OCI-LY1 (cell line): ENCODE results near the gene ATP8A2.
"Not testable (repeated sequence)": the region's sequence is repeated elsewhere in the genome, so short reads cannot be mapped to it uniquely, and the experiment has no call there.

Experiments used
- H2AFZ ChIP-seq: fragments of 200-600 bp; sonication (generic), shearing (Covaris generic); 2 replicates; pipeline ENCODE4 v1.6.0; 2014; ENCODE audit warnings: antibody characterized with exemption, mild to moderate bottlenecking, low read length
- H3F3A ChIP-seq: fragments of 200-600 bp; sonication (generic), shearing (Covaris generic); 2 replicates; pipeline ENCODE4 v1.6.0; 2014; ENCODE audit warnings: mild to moderate bottlenecking, antibody characterized with exemption, low read length, moderate library complexity; ENCODE audit not compliant: insufficient read depth
- H3K27ac ChIP-seq: fragments of 200-600 bp; sonication (generic); 2 replicates; pipeline ENCODE4 v1.5.1; 2014; ENCODE audit warnings: low read length, mixed run types, mild to moderate bottlenecking, low read depth; ENCODE audit not compliant: poor library complexity, severe bottlenecking
- H3K27me3 ChIP-seq: fragments of 200-600 bp; sonication (generic); 2 replicates; pipeline ENCODE4 v1.6.0; 2014; ENCODE audit warnings: antibody characterized with exemption, mild to moderate bottlenecking, low read length, moderate library complexity; ENCODE audit not compliant: insufficient read depth
- H3K36me3 ChIP-seq: fragments of 200-600 bp; sonication (generic); 2 replicates; pipeline ENCODE4 v1.6.1; 2014; ENCODE audit warnings: mild to moderate bottlenecking, antibody characterized with exemption, low read length, moderate library complexity, mixed read lengths; ENCODE audit not compliant: insufficient read depth
- H3K4me1 ChIP-seq: fragments of 200-600 bp; sonication (generic); 2 replicates; pipeline ENCODE4 v1.5.1; 2014; ENCODE audit warnings: mild to moderate bottlenecking, low read length, moderate library complexity; ENCODE audit not compliant: insufficient read depth, severe bottlenecking
- H3K4me2 ChIP-seq: fragments of 200-600 bp; sonication (generic), shearing (Covaris generic); 2 replicates; pipeline ENCODE4 v1.6.1; 2014; ENCODE audit warnings: low read length
- H3K4me3 ChIP-seq: fragments of 200-600 bp; sonication (generic); 2 replicates; pipeline ENCODE4 v1.5.1; 2014; ENCODE audit warnings: low read length, low read depth, mild to moderate bottlenecking, mixed read lengths; ENCODE audit not compliant: poor library complexity, severe bottlenecking
- H3K79me2 ChIP-seq: fragments of 200-600 bp; shearing (Covaris generic); 2 replicates; pipeline ENCODE4 v1.6.1; 2016; ENCODE audit warnings: mixed run types, low read length, mixed read lengths; ENCODE audit not compliant: insufficient read depth
- H3K9ac ChIP-seq: fragments of 200-600 bp; sonication (generic), shearing (Covaris generic); 2 replicates; pipeline ENCODE4 v1.6.1; 2014; ENCODE audit warnings: mild to moderate bottlenecking, low read length, mixed read lengths
- H3K9me2 ChIP-seq: fragments of 200-600 bp; sonication (generic), shearing (Covaris generic); 2 replicates; pipeline ENCODE4 v1.6.1; 2014; ENCODE audit warnings: low read depth, mild to moderate bottlenecking, low read length, mixed read lengths
- H3K9me3 ChIP-seq: fragments of 200-600 bp; shearing (Covaris generic); 2 replicates; pipeline ENCODE4 v1.6.1; 2014; ENCODE audit warnings: low read length, mixed read lengths
- H4K20me1 ChIP-seq: fragments of 200-600 bp; sonication (generic), shearing (Covaris generic); 2 replicates; pipeline ENCODE4 v1.6.0; 2016; ENCODE audit warnings: mild to moderate bottlenecking, low read length; ENCODE audit not compliant: insufficient read depth
- CTCF ChIP-seq: fragments of 200-600 bp; sonication (generic), shearing (Covaris generic); IDR thresholded peaks from 2 replicates; pipeline ENCODE4 v1.5.1; 2017; ENCODE audit warnings: mild to moderate bottlenecking, antibody characterized with exemption, low read length, moderate library complexity, mixed read lengths
- EZH2 ChIP-seq: fragments of 200-600 bp; sonication (generic), shearing (Covaris generic); IDR thresholded peaks from 2 replicates; pipeline ENCODE4 v1.8.0; 2017; ENCODE audit warnings: borderline replicate concordance, mixed run types, mild to moderate bottlenecking, antibody characterized with exemption, low read length, moderate library complexity, mixed read lengths

ATP8A2 gene

DNA sequence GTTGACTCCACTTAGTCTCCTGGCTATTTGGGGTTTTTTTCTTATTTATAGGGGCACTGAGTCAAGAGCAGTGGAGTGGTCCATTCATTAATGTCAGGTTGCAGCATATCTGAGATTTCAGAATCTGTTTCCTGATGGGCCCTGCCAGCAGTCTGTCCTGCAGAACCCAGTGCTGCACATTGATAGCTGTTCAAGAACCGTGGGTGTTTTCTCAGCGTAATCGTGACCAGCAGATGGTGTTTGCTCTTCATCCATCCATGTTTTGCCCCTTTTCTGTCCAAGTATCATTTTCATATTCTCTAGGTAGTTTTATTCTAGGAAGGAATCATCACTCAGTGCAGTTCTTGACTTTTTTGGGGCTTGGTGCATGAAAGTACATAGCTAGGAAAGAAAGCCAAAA is 166.5 kb downstream of the ATP8A2 start:
- Histone ChIP-seq H4K20me1 (no peaks in the 10 kb centered on the region), H3F3A (no peaks in the 10 kb centered on the region), H3K27ac (no peak overlapping the region), H3K9ac (no peak overlapping the region), H3K27me3 (no peaks in the 10 kb centered on the region), H3K79me2 (no peaks in the 10 kb centered on the region), H2AFZ (no peak overlapping the region), H3K36me3 (no peaks in the 10 kb centered on the region), H3K4me1 (no peaks in the 10 kb centered on the region), H3K9me2 (no peaks in the 10 kb centered on the region), H3K4me2 (no peak overlapping the region), H3K9me3 (no peaks in the 10 kb centered on the region), H3K4me3 (no peak overlapping the region)
- TF ChIP-seq EZH2 (no peak), CTCF (no peak)

- Histone ChIP-seq H3K4me2 (no peak overlapping the region), H3K9me2 (no peaks in the 10 kb centered on the region), H3K36me3 (no peaks in the 10 kb centered on the region), H3F3A (no peaks in the 10 kb centered on the region), H4K20me1 (no peaks in the 10 kb centered on the region), H3K79me2 (no peaks in the 10 kb centered on the region), H3K27ac (no peak overlapping the region), H3K9ac (no peak overlapping the region), H3K4me3 (no peak overlapping the region), H3K27me3 (no peaks in the 10 kb centered on the region), H2AFZ (no peak overlapping the region), H3K9me3 (no peaks in the 10 kb centered on the region), H3K4me1 (no peaks in the 10 kb centered on the region)
- no peak for TF ChIP-seq EZH2
- no peak for TF ChIP-seq CTCF
Measured at GRCh38 chr13:25541434-25542123, 169.8 kb downstream of the ATP8A2 start.

- not testable (repeated sequence) for H3K4me3 ChIP-seq, H3K79me2 ChIP-seq, H3K9me2 ChIP-seq, H3K4me1 ChIP-seq, H3K9me3 ChIP-seq, H4K20me1 ChIP-seq, H3K27ac ChIP-seq, H3F3A ChIP-seq, H3K27me3 ChIP-seq, H3K36me3 ChIP-seq, H2AFZ ChIP-seq, H3K9ac ChIP-seq, H3K4me2 ChIP-seq
Measured at GRCh38 chr13:25548991-25549390, 177.2 kb downstream of the ATP8A2 start.

GRCh38 chr13:25561812-25562211 is 190.0 kb downstream of the ATP8A2 start:
- Histone ChIP-seq H3K9ac (no peak overlapping the region), H3K9me2 (no peaks in the 10 kb centered on the region), H3K79me2 (no peaks in the 10 kb centered on the region), H3K36me3 (no peaks in the 10 kb centered on the region), H3F3A (no peaks in the 10 kb centered on the region), H3K9me3 (no peaks in the 10 kb centered on the region), H3K27me3 (no peaks in the 10 kb centered on the region), H3K27ac (no peak overlapping the region), H3K4me2 (no peak overlapping the region), H3K4me1 (no peaks in the 10 kb centered on the region), H4K20me1 (no peaks in the 10 kb centered on the region), H3K4me3 (no peak overlapping the region), H2AFZ (no peak overlapping the region)
- no peak for TF ChIP-seq CTCF
